Activated T-cell treated with anti-CD3 and anti-CD28 coated beads for 24 hours (primary cell): ENCODE data around the gene VMP1.
A peak's percentile ranks its signal among the peaks of the same experiment; 100 is the strongest.
"Not testable (repeated sequence)": the region's sequence is repeated elsewhere in the genome, so short reads cannot be mapped to it uniquely, and the experiment has no call there.

ENCODE experiments used
- DNase-seq: peaks from one replicate; pipeline ENCODE4 v3.0.0-alpha.2; 2020; ENCODE audit warnings: low read depth

VMP1 gene

GRCh38 chr17:59812139-59812538, 104.7 kb downstream of the VMP1 start:
- no peak for DNase-seq

DNA sequence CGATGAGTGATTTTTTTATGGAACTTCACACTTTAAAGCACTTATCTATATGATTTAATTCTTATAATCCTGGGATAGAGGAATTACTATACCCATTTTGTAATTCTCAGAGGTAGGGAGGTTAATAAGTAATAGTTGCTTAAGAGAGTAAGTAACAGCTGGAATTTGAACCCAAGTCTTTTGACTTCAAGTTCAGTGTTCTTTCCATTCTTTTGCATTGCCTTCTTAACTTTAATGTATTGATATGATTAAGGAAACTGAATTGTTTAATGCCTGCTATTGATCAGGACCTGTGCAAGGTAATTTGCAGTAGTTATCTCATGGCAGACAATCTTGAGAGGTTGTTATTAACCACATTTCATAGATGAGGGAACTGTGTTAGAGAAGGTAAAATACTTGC, 106.8 kb downstream of the VMP1 start:
- no peak for DNase-seq

DNA sequence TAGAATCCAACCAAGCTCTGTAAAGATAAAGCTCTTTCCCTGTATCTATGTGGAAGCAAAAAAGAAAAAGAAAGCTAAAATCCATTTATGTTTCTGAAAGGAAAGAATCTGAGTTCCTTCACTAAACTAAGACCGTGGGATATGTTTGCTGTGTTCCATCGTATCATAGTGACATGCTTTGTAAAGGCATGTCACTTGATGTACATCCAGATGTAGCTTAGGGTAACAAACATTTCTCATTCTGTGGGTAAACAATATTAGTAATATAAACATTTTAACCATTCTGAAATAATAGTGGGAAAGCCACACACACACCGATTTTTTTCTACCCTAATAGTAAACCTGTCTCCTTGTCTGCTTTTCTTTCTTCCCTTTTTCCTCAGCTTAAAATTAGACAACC, 107.2 kb downstream of the VMP1 start:
- DNase-seq = no peak

- no peak for DNase-seq
Observed at GRCh38 chr17:59815965-59816364, 108.5 kb downstream of the VMP1 start.

DNA sequence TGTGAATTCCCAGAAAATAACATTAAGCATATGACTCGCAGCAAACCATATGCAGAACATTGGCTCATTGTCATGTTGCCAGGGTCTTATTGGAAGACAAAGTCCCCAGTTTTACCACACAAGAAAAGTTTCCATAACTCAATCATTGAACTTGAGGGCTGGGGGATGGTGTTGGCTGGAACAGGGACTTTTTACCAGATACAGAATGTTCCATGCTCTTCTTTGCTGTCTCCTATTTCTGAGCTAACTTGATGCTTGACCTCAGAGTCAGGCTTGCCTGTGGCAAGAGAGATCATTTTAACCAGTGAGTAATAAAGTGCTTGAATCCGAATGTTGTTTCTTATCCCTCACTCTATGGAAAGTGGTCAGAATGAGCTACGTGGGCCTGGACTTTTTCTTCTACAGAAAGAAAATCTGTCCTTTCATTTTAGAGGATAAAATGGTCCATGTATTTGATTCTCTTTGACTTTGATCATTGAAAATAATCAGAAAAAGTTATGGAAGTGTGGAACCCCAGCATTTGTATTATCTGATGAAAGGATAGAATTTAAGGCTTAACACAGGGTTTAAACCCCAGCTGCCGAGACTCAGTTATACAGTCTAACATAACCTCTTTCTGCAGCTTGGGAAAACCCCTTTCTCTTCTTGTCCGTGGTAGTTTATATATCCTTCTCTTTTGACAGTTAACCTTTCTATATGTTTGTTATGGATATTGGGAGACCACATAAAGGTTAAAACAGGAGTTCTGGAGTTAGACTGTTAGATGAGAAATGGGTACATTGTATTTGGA, 118.3 kb downstream of the VMP1 start:
- DNase-seq = no peak

DNA sequence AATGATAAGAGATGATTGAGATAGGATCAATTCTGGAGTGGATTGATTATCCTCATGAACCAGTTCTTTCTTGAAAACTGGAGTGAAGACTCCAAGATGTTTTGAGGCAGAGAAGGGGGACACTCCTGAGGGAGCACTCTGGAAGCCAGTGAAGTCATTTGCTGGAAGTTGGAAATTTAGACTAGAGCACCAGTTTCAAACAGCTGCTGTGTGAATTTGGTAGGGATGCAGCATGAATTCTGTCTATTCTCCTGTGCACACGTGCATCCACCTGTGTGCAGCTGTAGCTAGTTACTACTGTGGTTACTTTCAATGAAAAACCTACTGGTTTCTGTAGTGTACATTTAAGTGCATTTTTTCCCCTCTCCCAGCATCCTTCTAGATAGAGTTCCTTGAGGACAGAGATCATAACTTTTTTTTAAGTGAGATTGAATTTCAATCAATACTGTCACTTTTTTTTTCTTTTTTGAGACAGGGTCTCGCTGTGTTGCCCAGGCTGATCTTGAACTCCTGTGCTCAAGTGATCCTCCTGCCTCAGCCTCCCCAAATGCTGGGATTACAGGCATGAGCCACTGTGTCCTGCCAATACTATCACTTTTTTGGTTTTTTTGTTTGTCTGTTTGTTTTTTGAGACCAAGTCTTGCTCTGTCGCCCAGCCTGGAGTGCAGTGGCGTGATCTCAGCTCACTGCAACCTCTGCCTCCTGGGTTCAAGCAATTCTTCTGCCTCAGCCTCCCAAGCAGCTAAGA, 119.4 kb downstream of the VMP1 start:
- no peak for DNase-seq

DNA sequence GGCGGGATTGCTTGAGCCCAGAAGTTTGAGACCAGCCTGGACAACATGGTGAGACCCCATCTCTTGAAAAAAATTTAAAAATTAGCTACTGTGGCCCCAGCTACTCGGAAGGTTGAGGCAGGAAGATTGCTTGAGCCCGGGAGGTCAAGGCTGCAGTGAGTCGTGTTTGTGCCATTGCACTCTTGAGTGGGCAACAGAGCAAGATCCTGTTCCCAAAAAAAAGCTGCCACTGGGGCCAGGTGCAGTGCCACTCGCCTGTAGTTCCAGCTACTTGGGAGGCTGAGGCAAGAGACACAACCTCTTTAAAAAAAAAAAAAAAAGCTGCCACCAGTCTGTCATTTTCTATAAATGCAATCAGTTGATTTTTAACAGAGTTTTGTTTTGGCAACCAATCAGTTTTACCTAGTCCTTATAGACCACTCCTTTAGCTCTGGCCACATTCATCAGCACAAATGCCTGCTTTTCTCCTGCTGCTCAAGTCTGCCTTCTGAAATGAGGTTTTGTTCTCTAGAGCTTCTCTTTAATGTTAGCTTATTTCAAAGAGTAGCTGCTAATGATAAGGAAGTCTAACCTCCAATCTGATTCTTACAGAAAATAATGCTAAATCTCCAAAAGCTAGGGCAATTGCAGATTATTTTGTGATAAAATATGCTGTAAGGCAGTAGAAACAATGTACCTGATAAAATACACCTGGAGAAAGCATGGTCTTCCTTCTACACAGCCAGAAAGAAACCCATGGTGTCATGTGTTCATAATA, 120.4 kb downstream of the VMP1 start:
- DNase-seq = no peak

GRCh38 chr17:59828478-59828760, 121.0 kb downstream of the VMP1 start:
- DNase-seq = no peak

- not testable (repeated sequence) for DNase-seq
Observed at GRCh38 chr17:59828819-59829216, 121.4 kb downstream of the VMP1 start.

DNA sequence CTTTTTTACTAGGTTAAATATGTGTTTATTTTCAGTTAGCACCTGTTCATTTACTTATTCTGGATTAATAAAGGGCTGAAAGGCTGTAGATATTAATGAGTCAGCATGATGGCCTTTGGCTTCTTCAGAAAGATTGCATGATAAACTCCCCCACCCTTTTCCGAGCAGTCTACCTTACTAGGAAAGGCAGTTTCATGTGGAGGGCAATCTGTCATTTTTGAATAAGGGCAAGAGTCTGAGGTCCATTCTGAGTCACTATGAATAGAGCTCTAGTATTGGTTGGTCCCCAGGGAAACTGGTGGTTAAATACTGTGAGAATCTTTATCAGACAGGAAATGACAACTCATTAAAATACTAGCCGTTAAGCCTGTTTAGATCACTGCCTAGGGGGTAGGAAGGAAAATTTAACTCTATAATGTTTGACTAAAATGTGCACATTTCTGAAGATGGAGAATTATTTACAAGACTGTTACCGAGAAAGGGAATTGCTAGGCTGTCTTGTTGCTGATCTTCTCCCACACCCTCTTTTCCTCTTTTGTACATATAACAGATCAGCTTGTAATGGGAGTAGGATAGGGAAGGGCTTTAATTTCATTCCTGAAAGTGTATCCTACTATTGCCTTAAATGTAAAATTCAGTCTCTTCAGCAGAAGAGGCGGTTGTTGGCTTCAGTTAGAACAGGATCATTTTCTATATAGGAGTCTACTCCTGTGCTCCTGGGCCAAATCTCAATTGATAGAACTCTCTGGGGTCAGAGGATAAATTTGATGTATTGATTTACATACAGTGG, 122.0 kb downstream of the VMP1 start:
- no peak for DNase-seq

- no peak for DNase-seq
Observed at GRCh38 chr17:59830007-59830630, 122.7 kb downstream of the VMP1 start.

- no peak for DNase-seq
Observed at GRCh38 chr17:59830846-59831486, 123.5 kb downstream of the VMP1 start.

DNA sequence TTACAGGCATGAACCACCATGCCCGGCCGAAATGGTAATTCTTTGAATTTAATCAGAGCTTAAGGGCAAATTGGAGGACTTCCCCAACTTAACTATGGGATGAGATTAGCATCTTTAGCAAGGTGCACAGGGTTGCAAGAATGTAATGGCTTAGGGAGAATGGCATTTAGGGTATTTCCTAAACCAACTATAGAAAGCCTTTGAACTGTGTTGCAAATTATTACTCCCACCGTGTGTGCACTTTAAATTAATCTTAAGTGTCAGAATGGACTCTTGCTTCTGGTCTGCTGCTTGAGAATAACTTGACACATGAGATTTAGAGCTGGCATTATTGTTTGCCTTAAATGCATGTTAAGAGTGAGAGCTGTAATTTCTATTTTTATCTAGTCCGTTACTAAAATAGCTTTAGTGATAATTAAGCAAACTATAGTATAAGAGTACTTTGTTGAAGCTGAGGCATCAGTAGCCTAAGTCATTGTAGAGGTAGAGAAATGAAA, 125.5 kb downstream of the VMP1 start:
- DNase-seq = no peak

- DNase-seq = peak; percentile 69
Observed at GRCh38 chr17:59837308-59838051, 130.0 kb downstream of the VMP1 start.

- no peak for DNase-seq
Observed at GRCh38 chr17:59838052-59838916, 130.8 kb downstream of the VMP1 start.

DNA sequence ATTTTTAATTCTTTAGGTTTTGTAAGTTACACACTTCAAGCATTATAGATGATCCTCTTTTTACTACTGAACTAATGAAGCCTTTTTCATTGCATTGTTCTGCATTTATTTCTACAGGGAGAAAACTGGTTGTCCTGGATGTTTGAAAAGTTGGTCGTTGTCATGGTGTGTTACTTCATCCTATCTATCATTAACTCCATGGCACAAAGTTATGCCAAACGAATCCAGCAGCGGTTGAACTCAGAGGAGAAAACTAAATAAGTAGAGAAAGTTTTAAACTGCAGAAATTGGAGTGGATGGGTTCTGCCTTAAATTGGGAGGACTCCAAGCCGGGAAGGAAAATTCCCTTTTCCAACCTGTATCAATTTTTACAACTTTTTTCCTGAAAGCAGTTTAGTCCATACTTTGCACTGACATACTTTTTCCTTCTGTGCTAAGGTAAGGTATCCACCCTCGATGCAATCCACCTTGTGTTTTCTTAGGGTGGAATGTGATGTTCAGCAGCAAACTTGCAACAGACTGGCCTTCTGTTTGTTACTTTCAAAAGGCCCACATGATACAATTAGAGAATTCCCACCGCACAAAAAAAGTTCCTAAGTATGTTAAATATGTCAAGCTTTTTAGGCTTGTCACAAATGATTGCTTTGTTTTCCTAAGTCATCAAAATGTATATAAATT, 132.3 kb downstream of the VMP1 start:
- DNase-seq = no peak

DNA sequence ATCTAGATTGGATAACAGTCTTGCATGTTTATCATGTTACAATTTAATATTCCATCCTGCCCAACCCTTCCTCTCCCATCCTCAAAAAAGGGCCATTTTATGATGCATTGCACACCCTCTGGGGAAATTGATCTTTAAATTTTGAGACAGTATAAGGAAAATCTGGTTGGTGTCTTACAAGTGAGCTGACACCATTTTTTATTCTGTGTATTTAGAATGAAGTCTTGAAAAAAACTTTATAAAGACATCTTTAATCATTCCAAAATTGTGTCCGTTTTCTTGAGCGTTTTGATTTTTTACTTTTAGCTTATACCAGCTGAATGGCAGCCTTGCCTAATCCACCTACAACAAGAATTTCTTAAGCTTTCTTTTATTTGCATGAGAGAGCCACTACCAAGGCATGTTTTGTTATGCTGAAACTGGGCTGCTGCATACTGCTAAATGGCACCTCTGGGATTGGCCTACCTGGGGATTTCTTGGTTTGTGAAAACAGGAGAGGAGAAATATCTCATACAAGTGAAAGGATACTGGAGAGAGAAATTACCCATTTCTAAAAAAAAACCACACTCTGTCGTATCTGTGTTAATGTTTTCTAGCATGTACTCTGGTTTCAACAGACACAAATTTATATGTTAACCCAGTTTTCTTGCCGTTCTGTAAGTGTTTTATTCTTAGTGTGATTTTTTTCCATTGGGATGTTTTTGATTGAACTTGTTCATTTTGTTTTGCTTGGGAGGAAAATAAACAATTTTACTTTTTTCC, 133.1 kb downstream of the VMP1 start:
- DNase-seq = no peak
